HepG2 (cell line): Measurements from ENCODE around the gene MAGEA1. TPM values are rescaled to one million over a fixed set of nuclear protein-coding genes. Genes with fewer than 3 reads are reported as not detected.

Experiments used
- ATAC-seq: fragments of 200-7000 bp; cut with Tn5 transposase; 3 replicates; pipeline ENCODE4 v1.9.1; 2020; ENCODE audit warnings: mild to moderate bottlenecking, moderate library complexity
- BruUV-seq: library from RNA; stranded (reverse); fragments of 400-500 nt; replicated peaks from 2 replicates; lab custom pipeline; 2021; lab: Mats Ljungman, UMichigan
- CTCF ChIA-PET: fragments of 300-600 bp; formaldehyde crosslinking; extraction: SDS; loops from one replicate; lab custom pipeline; 2021; ENCODE audit warnings: low total read pairs, inconsistent platforms, low intra/inter-chr PET ratio; lab: Yijun Ruan, JAX
- POLR2A ChIA-PET: fragments of 350-600 bp; sonication (Branson Sonifier 250); formaldehyde crosslinking; loops from one replicate; lab custom pipeline; 2020; ENCODE audit warnings: antibody characterized with exemption, inconsistent platforms; lab: Yijun Ruan, JAX
- DNase-seq: peaks from one replicate; pipeline ENCODE4 v3.0.0-alpha.2; 2015; ENCODE audit warnings: low spot score
- FAIRE-seq: peaks from 3 replicates; lab custom pipeline; 2011; peaks lifted over from hg19 to GRCh38; lab: Jason Lieb, UNC
- H2AFZ ChIP-seq: one replicate; pipeline ENCODE4 v1.6.1; 2011; ENCODE audit warnings: low read length, inconsistent platforms
- H3K27ac ChIP-seq: fragments of 300-600 bp; 3 replicates; pipeline ENCODE4 v1.8.0; 2011; ENCODE audit warnings: mixed run types, mild to moderate bottlenecking, mixed read lengths, low read length, inconsistent platforms; ENCODE audit not compliant: insufficient read depth; ENCODE audit errors: extremely low read length
- H3K27me3 ChIP-seq, 2 experiments: fragments of 200-600 bp in 1 of 2; 2 replicates in 1 of 2; 3 replicates in 1 of 2; pipeline versions ENCODE4 v1.6.0 to v1.8.0; 2011; ENCODE audit warnings: low read length in 2 of 2, mild to moderate bottlenecking in 2 of 2, moderate library complexity in 2 of 2, inconsistent platforms in 1 of 2; ENCODE audit not compliant: insufficient read depth in 2 of 2, control insufficient read depth in 1 of 2
- H3K36me3 ChIP-seq, 2 experiments: fragments of 200-600 bp in 1 of 2; replicated peaks in 1 of 2; 2 replicates in 1 of 2; 3 replicates in 1 of 2; pipeline versions ENCODE4 v1.5.1 to v1.8.0; 2011; ENCODE audit warnings: low read length in 2 of 2, inconsistent platforms in 1 of 2; ENCODE audit not compliant: insufficient read depth in 2 of 2, control insufficient read depth in 1 of 2
- H3K4me1 ChIP-seq: 2 replicates; pipeline ENCODE4 v1.5.1; 2012; ENCODE audit warnings: low read length, inconsistent platforms; ENCODE audit not compliant: insufficient read depth
- H3K4me2 ChIP-seq: 2 replicates; pipeline ENCODE4 v1.6.0; 2011; ENCODE audit warnings: low read depth, low read length, inconsistent platforms
- H3K4me3 ChIP-seq, 3 experiments: fragments of 200-600 bp in 1 of 3; sonication (generic), shearing (Covaris generic) in 1 of 3; replicated peaks in 1 of 3; 2 replicates each; pipeline ENCODE4 v1.5.1; 2011 to 2016; ENCODE audit warnings: low read length in 3 of 3, inconsistent platforms in 2 of 3, low read depth in 2 of 3, mild to moderate bottlenecking in 2 of 3, control low read depth in 1 of 3, mixed read lengths in 1 of 3; ENCODE audit not compliant: insufficient read depth in 1 of 3
- H3K79me2 ChIP-seq: one replicate; pipeline ENCODE4 v1.6.1; 2011; ENCODE audit warnings: low read length, inconsistent platforms; ENCODE audit not compliant: insufficient read depth
- H3K9ac ChIP-seq: 2 replicates; pipeline ENCODE4 v1.6.0; 2011; ENCODE audit warnings: mild to moderate bottlenecking, low read depth, low read length, inconsistent platforms; ENCODE audit not compliant: insufficient read depth
- H3K9me3 ChIP-seq: 2 replicates; pipeline ENCODE4 v1.5.1; 2012; ENCODE audit warnings: mild to moderate bottlenecking, low read length
- H4K20me1 ChIP-seq: 2 replicates; pipeline ENCODE4 v1.6.0; 2011; ENCODE audit warnings: inconsistent platforms, mild to moderate bottlenecking, low read length, moderate library complexity; ENCODE audit not compliant: insufficient read depth
- ATF3 ChIP-seq: sonication (generic); formaldehyde crosslinking; IDR thresholded peaks from 2 replicates; pipeline ENCODE4 v1.4.0; 2020; ENCODE audit warnings: missing genetic modification reagents
- NCOA1 ChIP-seq: sonication (generic); formaldehyde crosslinking; IDR thresholded peaks from 2 replicates; pipeline ENCODE4 v1.9.0; 2021; ENCODE audit warnings: missing genetic modification reagents
- SP4 ChIP-seq: sonication (generic); formaldehyde crosslinking; IDR thresholded peaks from 2 replicates; pipeline ENCODE4 v1.8.1; 2023; ENCODE audit warnings: mild to moderate bottlenecking, missing genetic modification reagents
- ZNF772 ChIP-seq: sonication (generic); formaldehyde crosslinking; IDR thresholded peaks from 2 replicates; pipeline ENCODE4 v1.5.0; 2020; ENCODE audit warnings: mild to moderate bottlenecking, missing genetic modification reagents
- WGBS: methylation state at CpG from one replicate; pipeline ENCODE4 v1.1.6; 2017; ENCODE audit warnings: low lambda C conversion rate; 5-methylcytosine and 5-hydroxymethylcytosine counted together
- in situ Hi-C: cut with HindIII; loops from 2 replicates; pipeline ENCODE4 v1.10.0; 2017; ENCODE audit warnings: low pct_unique_long_range_greater_than_20kb; ENCODE audit not compliant: extremely low pct_ligation_motif_present
- intact Hi-C: fragments of 100-400 bp; cut with micrococcal nuclease; formaldehyde crosslinking; loops from one replicate; pipeline ENCODE4 v1.10.0; 2022; ENCODE audit not compliant: unreplicated experiment
- polyA plus RNA-seq, 8 experiments: library from polyadenylated mRNA; depleted of rRNA in 3 of 8; stranded (reverse) in 7 of 8; unstranded in 1 of 8; fragments of >200 nt; fragmentation: Illumina TruSeq in 4 of 8; extraction: Trizol in 4 of 8; gene quantifications; 2 replicates each; pipeline versions ENCODE4 v1.2.1 to v1.2.3, GENCODE V29; 2011 to 2016; ENCODE audit warnings: low read depth in 4 of 8, missing spikeins in 1 of 8, mixed read lengths in 1 of 8; ENCODE audit not compliant: insufficient read depth in 1 of 8
- total RNA-seq, 5 experiments: library from RNA; depleted of rRNA; stranded (reverse); fragments of >200 nt; fragmentation: Illumina TruSeq; extraction: Trizol; gene quantifications; 2 replicates each; pipeline ENCODE4 v1.2.3, GENCODE V29; 2016; ENCODE audit warnings: low read depth in 1 of 5
- TF ChIP-seq, protein P1 (sequence below): sonication (generic); formaldehyde crosslinking; IDR thresholded peaks from 2 replicates; pipeline ENCODE4 v1.4.0; 2020; ENCODE audit warnings: missing genetic modification reagents, borderline replicate concordance
- TF ChIP-seq, protein P2 (sequence below): sonication (generic); formaldehyde crosslinking; IDR thresholded peaks from 2 replicates; pipeline ENCODE4 v1.4.0; 2020; ENCODE audit warnings: missing genetic modification reagents, mild to moderate bottlenecking, borderline replicate concordance

MAGEA1 gene
- total and polyA plus RNA-seq, 2 of the 13 experiments (the other 11 are each of a cell fraction or from before 2014, with no cell fraction given) = not detected

DNA sequence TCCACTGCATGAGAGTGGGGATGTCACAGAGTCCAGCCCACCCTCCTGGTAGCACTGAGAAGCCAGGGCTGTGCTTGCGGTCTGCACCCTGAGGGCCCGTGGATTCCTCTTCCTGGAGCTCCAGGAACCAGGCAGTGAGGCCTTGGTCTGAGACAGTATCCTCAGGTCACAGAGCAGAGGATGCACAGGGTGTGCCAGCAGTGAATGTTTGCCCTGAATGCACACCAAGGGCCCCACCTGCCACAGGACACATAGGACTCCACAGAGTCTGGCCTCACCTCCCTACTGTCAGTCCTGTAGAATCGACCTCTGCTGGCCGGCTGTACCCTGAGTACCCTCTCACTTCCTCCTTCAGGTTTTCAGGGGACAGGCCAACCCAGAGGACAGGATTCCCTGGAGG is 2.7 kb downstream of the MAGEA1 start:
- Histone ChIP-seq H3K4me2 (no peak overlapping the region), H3K9ac (no peak overlapping the region), H3K36me3 (no peaks in the 10 kb centered on the region), H3K4me1 (no peaks in the 10 kb centered on the region), H4K20me1 (no peaks in the 10 kb centered on the region), H2AFZ (no peak overlapping the region), H3K9me3 (no peaks in the 10 kb centered on the region), H3K79me2 (no peaks in the 10 kb centered on the region), H3K4me3 (no peak overlapping the region), H3K27me3 (no peaks in the 10 kb centered on the region; a peak in 1 of 5 replicates), H3K27ac (no peak overlapping the region)
- TF ChIP-seq SP4 (CRISPR knock-in tag) = no peak
- TF ChIP-seq NCOA1 (CRISPR knock-in tag) = no peak
- TF ChIP-seq, protein P1, sequence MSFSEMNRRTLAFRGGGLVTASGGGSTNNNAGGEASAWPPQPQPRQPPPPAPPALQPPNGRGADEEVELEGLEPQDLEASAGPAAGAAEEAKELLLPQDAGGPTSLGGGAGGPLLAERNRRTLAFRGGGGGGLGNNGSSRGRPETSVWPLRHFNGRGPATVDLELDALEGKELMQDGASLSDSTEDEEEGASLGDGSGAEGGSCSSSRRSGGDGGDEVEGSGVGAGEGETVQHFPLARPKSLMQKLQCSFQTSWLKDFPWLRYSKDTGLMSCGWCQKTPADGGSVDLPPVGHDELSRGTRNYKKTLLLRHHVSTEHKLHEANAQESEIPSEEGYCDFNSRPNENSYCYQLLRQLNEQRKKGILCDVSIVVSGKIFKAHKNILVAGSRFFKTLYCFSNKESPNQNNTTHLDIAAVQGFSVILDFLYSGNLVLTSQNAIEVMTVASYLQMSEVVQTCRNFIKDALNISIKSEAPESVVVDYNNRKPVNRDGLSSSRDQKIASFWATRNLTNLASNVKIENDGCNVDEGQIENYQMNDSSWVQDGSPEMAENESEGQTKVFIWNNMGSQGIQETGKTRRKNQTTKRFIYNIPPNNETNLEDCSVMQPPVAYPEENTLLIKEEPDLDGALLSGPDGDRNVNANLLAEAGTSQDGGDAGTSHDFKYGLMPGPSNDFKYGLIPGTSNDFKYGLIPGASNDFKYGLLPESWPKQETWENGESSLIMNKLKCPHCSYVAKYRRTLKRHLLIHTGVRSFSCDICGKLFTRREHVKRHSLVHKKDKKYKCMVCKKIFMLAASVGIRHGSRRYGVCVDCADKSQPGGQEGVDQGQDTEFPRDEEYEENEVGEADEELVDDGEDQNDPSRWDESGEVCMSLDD (CRISPR knock-in tag) = no peak
- TF ChIP-seq ATF3 (CRISPR knock-in tag) = no peak
- TF ChIP-seq ZNF772 (CRISPR knock-in tag) = no peak
- TF ChIP-seq, protein P2, sequence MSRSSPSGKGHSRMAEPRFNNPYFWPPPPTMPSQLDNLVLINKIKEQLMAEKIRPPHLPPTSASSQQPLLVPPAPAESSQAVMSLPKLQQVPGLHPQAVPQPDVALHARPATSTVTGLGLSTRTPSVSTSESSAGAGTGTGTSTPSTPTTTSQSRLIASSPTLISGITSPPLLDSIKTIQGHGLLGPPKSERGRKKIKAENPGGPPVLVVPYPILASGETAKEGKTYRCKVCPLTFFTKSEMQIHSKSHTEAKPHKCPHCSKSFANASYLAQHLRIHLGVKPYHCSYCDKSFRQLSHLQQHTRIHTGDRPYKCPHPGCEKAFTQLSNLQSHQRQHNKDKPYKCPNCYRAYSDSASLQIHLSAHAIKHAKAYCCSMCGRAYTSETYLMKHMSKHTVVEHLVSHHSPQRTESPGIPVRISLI (CRISPR knock-in tag) = no peak
- no TSS peak for BruUV-seq
- in situ Hi-C loops (no loop called here), intact Hi-C loops (no loop called here)
- FAIRE-seq (no peak), ATAC-seq (no peak), DNase-seq (no peak)
- WGBS = no CpG with 5 or more reads among the region's 4 CpGs
- CTCF ChIA-PET = no interaction called here
- POLR2A ChIA-PET = no interaction called here
